Stimulated activated CD8-positive, alpha-beta memory T cell treated with anti-CD3 and anti-CD28 coated beads, Interleukin-15, amount 100 ng/mL, for 4 hours (primary cell): Measurements from ENCODE around the gene HS1BP3.

Experiments used
- DNase-seq, 2 donors: peaks; one replicate each; pipeline ENCODE4 v3.0.0-alpha.2; 2020; ENCODE audit warnings: low read depth in 2 of 2

Gene HS1BP3

GRCh38 chr2:20629581-20630171 lies 21.2 kb downstream of the HS1BP3 start:
- DNase-seq = no peak

- no peak for DNase-seq
These were observed 21.7 kb downstream of the HS1BP3 start for GRCh38 chr2:20629181-20629580.

DNA sequence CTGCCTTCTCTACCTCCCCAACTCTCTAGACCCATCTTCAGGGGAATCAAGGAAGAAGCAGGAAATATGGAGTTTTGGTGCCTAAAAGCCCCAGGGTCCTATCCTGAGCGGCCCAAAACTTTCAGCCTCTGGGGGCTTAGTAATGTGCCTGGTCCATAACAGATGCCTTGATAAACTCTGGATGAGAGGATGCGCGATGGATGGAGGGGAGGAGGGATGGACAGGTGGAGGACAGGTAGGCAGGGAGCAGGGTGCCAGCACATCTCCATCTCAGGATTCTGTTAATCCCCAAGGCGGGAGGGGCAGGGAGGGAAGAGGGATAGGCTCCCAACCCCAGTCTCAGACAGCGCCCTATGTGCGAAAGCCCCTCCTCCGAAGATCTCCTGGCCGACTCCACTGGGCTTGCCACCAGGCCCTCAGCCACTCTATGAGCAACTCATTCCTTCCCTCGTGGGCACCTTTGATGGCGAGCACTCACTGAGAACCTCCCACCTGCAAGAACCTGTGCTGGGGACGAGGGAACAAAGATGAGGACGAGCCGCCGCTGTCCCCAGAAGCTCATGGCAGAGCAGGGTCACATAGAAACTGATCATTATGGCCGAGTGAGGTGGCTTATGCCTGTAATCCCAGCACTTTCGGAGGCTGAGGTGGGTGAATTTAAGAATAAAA lies 23.1 kb downstream of the HS1BP3 start:
- DNase-seq = no peak

DNA sequence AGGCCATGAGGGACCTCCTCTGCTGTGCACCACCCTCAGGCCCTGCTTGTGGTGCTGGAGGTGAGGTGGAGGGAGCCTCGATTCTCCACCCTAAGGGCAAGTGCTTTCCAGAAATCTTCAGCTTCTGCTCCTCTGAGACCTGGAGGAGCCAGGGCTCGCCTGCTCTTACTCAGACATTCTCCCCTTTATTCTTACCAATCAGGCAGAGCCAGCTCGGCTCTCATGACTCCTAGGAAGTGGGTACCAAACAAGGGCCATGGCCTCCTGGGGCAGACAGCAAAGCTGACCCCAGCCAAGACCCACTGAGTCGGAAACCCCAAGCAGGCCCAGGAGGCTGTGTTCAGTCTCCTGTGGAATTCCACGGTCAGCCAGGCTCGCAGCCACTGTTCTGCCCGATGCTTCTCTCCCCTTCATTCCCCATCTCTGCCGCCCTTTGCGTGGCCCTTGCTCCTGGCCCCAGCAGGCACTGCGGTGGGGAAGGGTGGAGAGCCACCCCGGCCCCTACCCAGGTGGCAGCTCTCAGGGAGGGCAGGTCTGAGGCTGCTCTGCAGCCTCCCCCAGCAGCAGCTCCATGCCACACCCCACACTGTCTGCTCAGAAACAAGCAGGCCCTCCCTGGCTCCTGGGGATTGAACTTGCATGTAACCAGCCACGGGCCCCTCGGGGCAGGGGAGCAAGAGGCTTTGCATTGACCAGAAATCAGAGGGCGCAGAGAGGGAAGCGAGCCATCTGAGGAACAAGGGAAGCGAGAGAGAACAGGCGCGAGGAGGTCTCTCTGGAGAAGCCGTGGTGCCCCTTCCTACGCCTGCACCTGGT lies 24.0 kb downstream of the HS1BP3 start:
- no peak for DNase-seq

DNA sequence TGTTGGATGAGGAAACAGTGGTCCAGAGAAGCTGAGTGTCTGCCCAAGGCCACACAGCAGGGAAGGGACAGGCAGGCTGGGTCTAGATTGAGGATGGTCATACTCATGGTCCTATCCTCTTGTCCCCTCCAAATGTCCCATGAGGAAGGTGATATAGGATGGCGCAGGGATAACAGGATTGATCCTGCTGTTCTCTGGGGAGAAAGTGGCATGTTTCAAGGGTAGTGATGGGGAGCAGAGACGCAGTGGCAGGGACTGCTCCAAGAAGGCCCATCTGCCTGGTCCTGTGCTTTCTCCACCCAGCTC lies 24.6 kb downstream of the HS1BP3 start:
- no peak for DNase-seq

- DNase-seq = no peak
These were observed 25.2 kb downstream of the HS1BP3 start for GRCh38 chr2:20625491-20626391.

DNA sequence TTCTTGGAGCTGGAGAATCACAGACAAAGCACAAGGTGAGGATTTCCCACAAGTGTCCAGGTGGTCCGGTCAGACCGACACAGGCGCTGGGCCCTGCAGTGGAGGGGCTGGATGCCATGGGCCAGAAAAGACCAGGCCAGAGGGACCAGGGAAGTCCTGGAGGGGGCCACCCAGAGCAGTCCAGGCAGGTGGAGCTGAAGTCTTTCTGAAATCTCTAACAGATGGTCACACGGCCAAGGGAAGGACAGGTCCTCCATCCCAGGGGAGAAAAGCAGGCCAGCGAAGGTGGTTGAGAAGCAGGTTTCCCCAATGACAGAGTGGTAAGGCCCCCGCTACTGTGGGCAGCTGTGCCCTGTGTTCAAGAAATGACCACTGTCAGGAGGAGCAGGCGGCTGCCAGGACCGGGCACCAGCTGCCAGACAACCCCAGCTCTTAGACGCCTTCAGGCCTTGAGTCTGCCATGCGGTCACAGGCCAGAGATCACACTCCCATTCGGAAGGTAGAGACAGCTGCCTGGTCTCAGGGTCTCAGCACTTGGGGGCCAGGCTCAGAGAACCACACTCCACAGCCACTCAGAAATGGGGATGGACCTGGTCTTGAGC lies 25.9 kb downstream of the HS1BP3 start:
- no peak for DNase-seq

DNA sequence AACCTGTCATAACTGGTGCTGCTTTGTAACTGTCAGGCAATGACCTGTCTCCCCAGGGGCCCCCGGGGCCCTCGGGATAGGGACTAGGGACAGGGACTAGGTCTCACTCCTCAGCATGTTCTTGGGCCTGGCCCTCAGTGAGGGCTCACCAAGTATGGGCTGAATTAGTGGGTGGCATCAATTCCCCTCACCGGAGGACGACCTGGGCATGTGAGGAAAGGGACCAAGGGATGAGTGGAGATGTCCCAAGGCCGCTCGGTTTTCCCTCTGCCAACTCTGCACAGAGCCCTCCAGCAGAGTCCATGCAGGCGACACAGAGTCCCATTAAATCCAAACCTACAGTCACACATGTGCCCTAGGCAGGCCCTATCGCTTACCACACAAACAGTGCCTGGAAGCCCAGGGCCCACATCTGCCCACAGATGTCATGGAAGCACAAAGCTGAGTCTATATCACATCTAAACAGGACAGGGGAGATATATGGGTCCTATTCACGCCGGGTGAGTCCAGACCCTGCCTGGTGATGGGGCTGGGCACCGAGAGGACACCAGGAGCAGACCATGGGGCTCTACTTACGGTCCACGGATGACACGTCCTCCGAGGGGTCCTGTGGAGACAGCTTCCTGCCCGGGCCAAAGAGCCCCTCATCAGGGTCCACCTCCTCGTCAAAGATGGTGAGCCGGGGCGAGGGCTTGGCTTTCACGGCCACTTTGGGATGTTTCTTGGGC lies 26.6 kb downstream of the HS1BP3 start:
- no peak for DNase-seq

GRCh38 chr2:20623741-20624155 lies 27.1 kb downstream of the HS1BP3 start:
- DNase-seq = no peak

DNA sequence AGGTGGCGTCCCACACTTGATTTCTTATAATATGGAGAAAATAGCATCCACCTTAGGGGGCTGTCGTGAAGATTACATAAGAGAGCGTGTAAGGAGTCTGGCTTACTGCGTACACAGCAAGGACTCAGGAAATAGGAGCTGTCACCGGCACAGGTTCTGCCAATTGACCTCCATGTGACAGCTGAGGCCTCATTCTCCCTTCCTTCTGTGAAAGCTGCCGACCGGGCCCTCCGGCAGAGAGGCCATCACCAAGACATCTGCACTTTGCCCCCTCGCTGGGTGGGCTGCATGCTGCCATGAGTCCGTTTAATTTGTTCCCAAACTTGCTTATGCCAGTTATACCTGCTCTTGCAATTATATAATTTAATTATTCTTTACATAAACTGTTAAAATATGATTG lies 27.7 kb downstream of the HS1BP3 start:
- no peak for DNase-seq

GRCh38 chr2:20622731-20623130 lies 28.2 kb downstream of the HS1BP3 start:
- no peak for DNase-seq

DNA sequence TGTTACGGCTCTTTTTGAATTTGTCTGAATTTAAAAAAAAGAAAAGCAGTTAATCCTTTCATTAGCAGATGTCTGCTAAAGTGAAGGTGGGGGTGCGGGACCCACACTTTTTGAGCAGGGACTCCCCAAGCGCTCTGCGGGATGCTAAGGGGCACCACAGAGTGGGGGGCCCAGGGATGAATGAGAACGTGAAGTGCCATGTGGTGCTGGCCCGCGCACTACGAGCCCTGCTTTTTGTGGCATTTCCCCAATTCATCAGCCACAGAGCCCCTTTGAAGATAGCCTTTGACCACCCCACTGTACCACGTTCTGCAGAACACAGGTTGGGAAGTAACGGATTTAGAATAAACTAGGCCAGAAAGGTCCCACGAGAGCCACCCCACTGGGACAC lies 28.6 kb downstream of the HS1BP3 start:
- DNase-seq = no peak

GRCh38 chr2:20621366-20622295 lies 29.3 kb downstream of the HS1BP3 start:
- DNase-seq = no peak

DNA sequence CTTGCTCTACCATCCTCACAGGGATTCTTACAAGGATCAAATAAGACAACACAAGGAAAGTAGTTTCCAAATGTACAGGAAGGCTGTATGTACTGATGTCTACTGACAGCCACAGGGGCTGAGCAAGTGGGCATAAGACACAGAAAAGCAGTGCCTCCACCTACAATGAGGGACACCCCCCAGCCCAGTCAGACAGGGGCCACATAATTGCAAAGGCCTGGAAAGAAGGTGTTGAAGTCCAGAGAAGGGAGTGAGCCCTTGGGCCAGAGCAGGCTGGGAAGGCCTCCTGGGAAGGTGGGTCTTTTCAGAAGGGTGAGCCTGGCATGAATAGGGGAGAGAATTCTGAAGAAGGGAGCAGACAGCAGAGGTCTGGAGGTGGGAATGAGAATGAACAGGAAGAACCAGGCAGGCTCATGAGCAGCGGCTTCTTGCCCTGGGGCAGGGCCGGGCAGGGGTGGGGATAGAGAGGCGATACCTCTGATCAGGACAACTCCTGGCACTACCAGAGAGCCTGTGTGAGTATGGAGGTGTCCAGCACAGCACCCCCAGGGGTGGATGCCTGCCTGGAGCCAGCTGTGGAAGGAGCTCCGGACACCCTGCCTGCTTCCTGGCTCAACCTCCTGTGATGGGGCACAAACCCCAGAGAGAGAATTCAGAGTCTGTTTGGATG lies 30.1 kb downstream of the HS1BP3 start:
- DNase-seq = no peak

GRCh38 chr2:20620271-20620681 lies 30.6 kb downstream of the HS1BP3 start:
- DNase-seq = no peak

DNA sequence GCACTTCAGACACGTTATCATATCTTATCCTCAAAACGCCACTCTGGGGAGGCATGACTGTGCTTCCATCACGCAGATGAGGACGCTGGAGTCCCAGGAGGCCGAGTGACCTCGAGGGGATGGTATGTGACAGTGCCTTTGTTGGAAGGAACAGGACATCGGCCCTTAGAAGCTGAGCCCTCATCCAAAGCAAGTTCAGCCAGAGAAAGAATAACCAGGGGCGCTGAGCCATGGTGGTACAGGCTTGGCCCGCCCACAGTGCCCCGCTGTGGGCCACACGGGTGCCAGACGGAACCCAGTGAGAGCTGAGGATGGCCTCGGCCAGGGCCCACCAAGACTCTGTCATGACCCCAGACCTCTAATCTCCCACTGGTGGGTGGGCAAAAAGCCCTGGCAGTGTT lies 31.3 kb downstream of the HS1BP3 start:
- DNase-seq = no peak

DNA sequence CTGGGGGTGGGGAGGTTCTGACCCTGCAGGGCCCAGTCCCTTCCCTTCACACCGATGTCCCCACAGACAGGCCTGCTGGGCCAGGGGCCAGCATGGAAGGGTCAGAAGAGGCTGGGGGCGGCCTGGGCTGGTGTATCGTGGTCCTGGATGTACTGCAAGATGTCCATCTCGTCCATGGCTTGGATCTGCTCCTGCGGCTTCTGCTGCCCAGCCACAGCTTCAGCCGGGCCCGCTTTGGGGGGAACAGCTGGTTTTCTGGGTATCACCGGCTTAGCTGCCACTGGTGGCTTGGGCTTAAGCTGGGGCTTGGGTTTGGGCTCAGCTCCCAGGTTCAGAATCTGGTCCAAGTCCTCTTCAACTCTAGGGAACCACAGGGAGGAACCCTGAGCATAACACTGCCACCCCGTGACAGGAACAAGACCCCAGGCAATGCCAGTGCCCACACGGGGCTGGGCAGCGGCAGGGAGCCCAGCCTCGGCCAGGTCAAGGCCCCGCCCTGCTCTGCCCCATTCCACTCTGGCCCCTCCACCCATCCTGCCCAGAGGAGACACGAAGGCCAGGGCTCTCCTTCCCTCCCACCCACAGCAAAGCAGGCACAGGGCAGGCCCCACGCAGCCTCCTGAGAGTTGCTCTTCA lies 31.9 kb downstream of the HS1BP3 start:
- DNase-seq = no peak

GRCh38 chr2:20618468-20618885 lies 32.4 kb downstream of the HS1BP3 start:
- no peak for DNase-seq
